ENCODE measurements around the gene SYN1. TPM values are rescaled to one million over a fixed set of nuclear protein-coding genes. Genes with fewer than 3 reads are reported as not detected.

Gene SYN1
- total and polyA plus RNA-seq, 7 donors = 0.16 to 1.6 (median 1.0) TPM; not detected in 1

DNA sequence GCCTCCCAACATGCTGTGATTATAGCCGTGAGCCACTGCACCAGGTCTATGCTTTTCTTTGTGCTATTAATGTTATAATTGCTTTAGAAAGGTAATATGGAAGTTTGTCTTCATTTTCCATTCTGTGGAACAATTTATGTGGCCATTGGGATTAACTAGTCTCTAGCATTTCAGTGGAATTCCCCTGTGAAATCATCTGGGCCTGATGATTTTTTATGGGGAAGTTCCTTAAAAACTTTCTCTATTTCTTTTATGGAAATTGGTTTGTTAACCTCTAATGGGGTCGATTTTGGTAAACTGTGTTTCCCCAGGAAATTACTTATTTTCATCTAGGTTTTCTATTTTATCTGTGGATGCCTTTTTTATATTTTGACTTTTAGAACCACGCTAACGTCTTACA lies 26.1 kb downstream of the SYN1 start:
- no peak overlapping the region for H3K4me3 ChIP-seq
- DNase-seq = no peak
- no peaks in the 10 kb centered on the region for H3K36me3 ChIP-seq
- H3K27ac ChIP-seq = no peak overlapping the region
- no peaks in the 10 kb centered on the region for H3K4me1 ChIP-seq
- no peaks in the 10 kb centered on the region for H3K27me3 ChIP-seq
- 77 to 83% methylated on average over 4 of the region's 4 CpGs for WGBS, 2 donors
- TF ChIP-seq EP300 (IDR thresholded peaks at IDR 0.05) = no peak
- no peak for TF ChIP-seq POLR2A (IDR thresholded peaks at IDR 0.05)
- TF ChIP-seq, protein P1, sequence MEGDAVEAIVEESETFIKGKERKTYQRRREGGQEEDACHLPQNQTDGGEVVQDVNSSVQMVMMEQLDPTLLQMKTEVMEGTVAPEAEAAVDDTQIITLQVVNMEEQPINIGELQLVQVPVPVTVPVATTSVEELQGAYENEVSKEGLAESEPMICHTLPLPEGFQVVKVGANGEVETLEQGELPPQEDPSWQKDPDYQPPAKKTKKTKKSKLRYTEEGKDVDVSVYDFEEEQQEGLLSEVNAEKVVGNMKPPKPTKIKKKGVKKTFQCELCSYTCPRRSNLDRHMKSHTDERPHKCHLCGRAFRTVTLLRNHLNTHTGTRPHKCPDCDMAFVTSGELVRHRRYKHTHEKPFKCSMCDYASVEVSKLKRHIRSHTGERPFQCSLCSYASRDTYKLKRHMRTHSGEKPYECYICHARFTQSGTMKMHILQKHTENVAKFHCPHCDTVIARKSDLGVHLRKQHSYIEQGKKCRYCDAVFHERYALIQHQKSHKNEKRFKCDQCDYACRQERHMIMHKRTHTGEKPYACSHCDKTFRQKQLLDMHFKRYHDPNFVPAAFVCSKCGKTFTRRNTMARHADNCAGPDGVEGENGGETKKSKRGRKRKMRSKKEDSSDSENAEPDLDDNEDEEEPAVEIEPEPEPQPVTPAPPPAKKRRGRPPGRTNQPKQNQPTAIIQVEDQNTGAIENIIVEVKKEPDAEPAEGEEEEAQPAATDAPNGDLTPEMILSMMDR (IDR thresholded peaks at IDR 0.05) = no peak
- no peak for TF ChIP-seq POLR2AphosphoS5 (IDR thresholded peaks at IDR 0.05)
- H3K9me3 ChIP-seq = peaks cover 0 to 3% (median 0%) of the 10 kb centered on the region in 4 donors
- intact Hi-C loops (cut with DNase I) = no loop called here

- DNase-seq = no peak
- H3K4me3 ChIP-seq = no peak overlapping the region
- no peaks in the 10 kb centered on the region for H3K9me3 ChIP-seq
- no peaks in the 10 kb centered on the region for H3K4me1 ChIP-seq
- no peaks in the 10 kb centered on the region for H3K36me3 ChIP-seq
- intact Hi-C loops (cut with DNase I) = no loop called here
- no peak for TF ChIP-seq EP300 (IDR thresholded peaks at IDR 0.05)
- TF ChIP-seq POLR2A (IDR thresholded peaks at IDR 0.05) = no peak
- TF ChIP-seq, protein P1 (IDR thresholded peaks at IDR 0.05) = no peak
- TF ChIP-seq POLR2AphosphoS5 (IDR thresholded peaks at IDR 0.05) = no peak
- no peak overlapping the region for H3K27ac ChIP-seq
- 82 to 88% methylated on average over 5 of the region's 5 CpGs for WGBS, 2 donors
- no peaks in the 10 kb centered on the region for H3K27me3 ChIP-seq
Observed at GRCh38 chrX:47590984-47591383, 28.7 kb downstream of the SYN1 start.

GRCh38 chrX:47587906-47588735 lies 31.5 kb downstream of the SYN1 start:
- DNase-seq = no peak
- Histone ChIP-seq H3K9me3 (no peaks in the 10 kb centered on the region), H3K36me3 (no peaks in the 10 kb centered on the region), H3K4me3 (no peak overlapping the region), H3K27ac (no peak overlapping the region), H3K27me3 (no peaks in the 10 kb centered on the region), H3K4me1 (peaks cover 0 to 5% (median 1%) of the 10 kb centered on the region in 4 donors)
- WGBS, 2 donors = 83 to 84% methylated on average over 16 of the region's 16 CpGs
- intact Hi-C loops (cut with DNase I) = no loop called here
- TF ChIP-seq, protein P1 (IDR thresholded peaks at IDR 0.05) = no peak
- TF ChIP-seq POLR2A (IDR thresholded peaks at IDR 0.05) (no peak), EP300 (IDR thresholded peaks at IDR 0.05) (no peak), POLR2AphosphoS5 (IDR thresholded peaks at IDR 0.05) (no peak)

GRCh38 chrX:47587091-47587891 lies 32.4 kb downstream of the SYN1 start:
- 57 to 59% methylated on average over 4 of the region's 4 CpGs for WGBS, 2 donors

More at GRCh38 chrX:47587091-47587891, 32.4 kb downstream of the SYN1 start:
- no peak overlapping the region for H3K4me3 ChIP-seq
- no peaks in the 10 kb centered on the region for H3K9me3 ChIP-seq
- no peak for DNase-seq
- H3K27ac ChIP-seq = no peak overlapping the region
- no peaks in the 10 kb centered on the region for H3K36me3 ChIP-seq
- TF ChIP-seq, protein P1 (IDR thresholded peaks at IDR 0.05) = no peak
- no peak for TF ChIP-seq POLR2A (IDR thresholded peaks at IDR 0.05)
- H3K4me1 ChIP-seq = peaks cover 0 to 6% (median 2%) of the 10 kb centered on the region in 4 donors
- intact Hi-C loops (cut with DNase I) = no loop called here
- no peaks in the 10 kb centered on the region for H3K27me3 ChIP-seq

All from sigmoid colon (tissue), 7 donors.